ENCODE measurements around the gene CYB5D1.

- TF ChIP-seq CTCF (IDR thresholded peaks at IDR 0.05; ENCODE audit: insufficient read depth, low read depth, low read length), result no peak
- TF ChIP-seq EZH2 (IDR thresholded peaks at IDR 0.05; ENCODE audit: insufficient read depth, low read length), result no peak
Measured at GRCh38 chr17:7843536-7844291, 14.1 kb upstream of the CYB5D1 start.

Measured in astrocyte (in vitro differentiated cells and primary cell).